GM11168 (cell line): ENCODE data around the gene AQP11.

Source experiments
- in situ Hi-C: fragments of 300-500 bp; cut with MboI; formaldehyde crosslinking; loops from one replicate; pipeline ENCODE4 v1.12.0; 2022; ENCODE audit warnings: low sequenced_read_pairs; ENCODE audit not compliant: unreplicated experiment

The AQP11 gene

DNA sequence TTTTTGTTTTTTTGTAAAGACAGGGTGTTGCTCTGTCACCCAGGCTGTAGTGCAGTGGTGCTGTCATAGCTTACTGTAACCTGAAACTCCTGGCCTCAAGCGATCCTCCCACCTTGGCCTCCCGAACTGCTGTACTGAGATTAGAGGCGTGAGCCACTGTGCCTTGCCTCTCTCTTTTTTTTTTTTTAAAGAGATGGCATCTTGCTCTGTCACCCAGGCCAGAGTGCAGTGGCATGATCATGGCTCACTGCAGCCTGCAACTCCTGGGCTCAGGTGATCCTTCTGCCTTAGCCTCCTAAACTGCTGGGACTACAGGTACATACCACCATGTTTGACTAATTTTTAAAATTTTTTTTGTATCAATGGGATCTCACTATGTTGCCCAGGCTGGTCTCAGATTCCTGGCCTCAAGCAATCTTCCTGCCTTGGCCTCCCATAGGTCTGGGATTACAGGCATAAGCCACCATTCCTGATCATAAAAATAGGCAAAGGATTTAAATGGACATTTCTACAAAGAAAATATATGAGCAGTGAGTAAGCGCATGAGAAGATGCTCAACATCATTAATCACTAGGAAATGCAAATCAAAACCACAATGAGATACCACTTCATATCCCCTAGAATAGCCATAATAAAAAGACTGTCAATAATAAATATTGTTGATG is 65.1 kb downstream of the AQP11 start:
- in situ Hi-C loops = no loop called here

DNA sequence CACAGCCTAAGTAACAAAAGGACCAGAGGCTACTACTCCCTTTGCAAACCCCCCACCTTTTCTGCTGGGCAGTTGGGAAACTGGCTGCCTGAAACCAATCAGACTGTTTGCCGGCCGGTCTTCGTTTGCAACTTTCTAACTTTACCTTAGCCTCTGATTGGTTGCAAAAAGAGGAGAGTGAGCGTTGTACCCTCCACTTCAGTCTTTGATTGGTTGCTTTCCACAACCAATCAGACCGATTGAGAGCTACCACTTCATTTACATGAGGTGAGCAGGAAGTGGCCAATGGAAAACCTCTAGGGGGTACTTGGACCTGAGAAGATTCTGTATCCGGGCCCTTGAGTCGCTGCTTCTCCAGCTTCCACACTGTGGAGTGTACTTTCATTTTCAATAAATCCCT is 66.6 kb downstream of the AQP11 start:
- in situ Hi-C loops = no loop called here

DNA sequence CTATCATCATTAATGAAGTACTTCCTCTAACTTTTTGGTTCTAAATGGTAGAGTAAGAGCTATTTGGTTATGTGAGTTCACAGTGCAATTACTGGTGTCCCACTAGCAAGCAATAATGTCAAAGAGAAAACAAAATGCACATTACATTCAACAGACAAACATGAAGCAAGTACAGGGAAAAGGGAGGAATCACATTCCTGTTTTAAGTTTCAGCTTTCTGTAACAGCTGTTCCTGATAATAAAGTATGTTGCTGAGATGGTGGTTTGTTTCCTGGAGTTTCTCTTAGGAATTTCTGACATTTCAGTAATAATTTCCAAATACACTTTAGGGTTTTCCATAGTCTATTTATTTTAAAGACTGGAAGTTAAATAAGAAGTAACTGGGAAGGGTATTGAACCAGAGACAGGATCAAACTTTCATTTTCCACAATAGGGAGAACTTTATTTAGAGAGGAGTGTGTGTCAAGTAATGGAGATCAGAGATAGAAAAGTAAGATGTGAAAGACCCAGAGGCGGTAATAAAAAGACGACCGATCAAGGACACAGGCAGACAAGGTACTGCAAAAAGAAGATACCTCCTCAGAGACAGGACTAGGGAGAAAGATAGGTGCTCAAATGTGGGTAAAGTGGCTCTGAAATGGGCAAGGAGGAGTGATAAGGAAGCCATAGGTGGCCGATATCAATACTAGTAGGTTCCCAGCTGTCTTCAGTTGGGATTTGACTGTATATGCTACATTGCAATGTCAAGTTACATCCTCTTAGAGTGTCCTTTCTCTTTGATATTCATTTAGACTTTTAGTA is 68.7 kb downstream of the AQP11 start:
- in situ Hi-C loops = no loop called here
